HG02571 (cell line): ENCODE results near the gene ZNF768.
"Not testable (repeated sequence)": the region's sequence is repeated elsewhere in the genome, so short reads cannot be mapped to it uniquely, and the experiment has no call there.

Experiments
- ATAC-seq: cut with Tn5 transposase; IDR thresholded peaks from one replicate; pipeline ENCODE4 v1.9.1; 2021; ENCODE audit warnings: mild to moderate bottlenecking, moderate library complexity; ENCODE audit not compliant: unreplicated experiment

The ZNF768 gene

DNA sequence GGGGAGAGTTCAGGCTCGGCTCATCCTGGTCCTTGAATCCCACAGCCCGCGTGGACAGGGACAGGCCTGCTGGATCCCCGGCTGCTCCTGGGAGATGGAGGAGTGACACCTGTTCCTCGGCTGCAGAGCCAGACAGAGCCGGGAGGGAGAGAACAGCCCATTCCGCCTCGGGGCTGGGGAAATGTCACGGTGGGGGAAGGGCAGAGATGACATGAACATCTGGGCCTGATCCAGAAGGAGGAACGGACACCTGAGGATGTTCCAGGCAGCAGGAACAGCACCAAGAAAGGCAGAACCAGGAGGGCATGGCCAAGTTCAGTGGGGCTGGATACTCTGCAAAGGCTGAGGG lies 29.7 kb upstream of the ZNF768 start:
- ATAC-seq = no peak

DNA sequence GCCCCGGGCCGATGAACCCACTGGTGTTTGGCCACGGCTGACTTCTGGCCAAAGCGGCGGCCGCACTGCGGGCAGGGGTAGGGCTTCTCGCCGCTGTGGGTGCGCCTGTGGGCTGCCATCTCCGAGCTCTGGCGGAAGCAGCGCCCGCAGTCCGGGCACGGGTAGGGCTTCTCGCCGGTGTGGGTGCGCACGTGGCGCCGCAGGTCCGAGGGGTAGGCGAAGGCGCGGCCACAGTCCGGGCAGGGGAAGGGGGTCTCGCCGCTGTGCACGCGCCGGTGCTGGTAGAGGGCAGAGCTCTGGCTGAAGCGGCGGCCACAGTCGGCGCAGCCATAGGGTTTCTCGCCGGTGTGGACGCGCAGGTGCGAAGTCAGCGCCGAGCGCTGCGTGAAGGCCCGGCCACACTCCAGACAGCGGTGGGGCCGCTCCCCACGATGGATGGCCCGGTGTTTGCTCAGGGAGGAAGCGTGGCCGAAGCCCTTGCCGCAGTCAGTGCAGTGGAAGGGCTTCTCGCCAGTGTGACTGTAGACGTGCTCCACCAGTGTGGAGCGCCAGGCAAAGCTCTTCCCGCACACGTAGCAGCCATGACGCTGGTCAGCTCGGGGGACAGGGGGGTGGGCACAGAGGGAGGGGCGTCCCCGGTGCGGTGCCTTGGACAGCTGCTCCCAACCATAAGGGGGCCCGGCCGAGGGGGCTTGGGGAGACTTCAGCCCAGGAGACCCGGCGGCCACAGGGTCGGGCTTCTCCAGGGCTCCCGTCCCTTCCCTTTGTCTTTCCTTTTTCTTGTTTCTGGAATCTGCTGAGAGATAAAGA lies 29.2 kb upstream of the ZNF768 start:
- no peak for ATAC-seq

DNA sequence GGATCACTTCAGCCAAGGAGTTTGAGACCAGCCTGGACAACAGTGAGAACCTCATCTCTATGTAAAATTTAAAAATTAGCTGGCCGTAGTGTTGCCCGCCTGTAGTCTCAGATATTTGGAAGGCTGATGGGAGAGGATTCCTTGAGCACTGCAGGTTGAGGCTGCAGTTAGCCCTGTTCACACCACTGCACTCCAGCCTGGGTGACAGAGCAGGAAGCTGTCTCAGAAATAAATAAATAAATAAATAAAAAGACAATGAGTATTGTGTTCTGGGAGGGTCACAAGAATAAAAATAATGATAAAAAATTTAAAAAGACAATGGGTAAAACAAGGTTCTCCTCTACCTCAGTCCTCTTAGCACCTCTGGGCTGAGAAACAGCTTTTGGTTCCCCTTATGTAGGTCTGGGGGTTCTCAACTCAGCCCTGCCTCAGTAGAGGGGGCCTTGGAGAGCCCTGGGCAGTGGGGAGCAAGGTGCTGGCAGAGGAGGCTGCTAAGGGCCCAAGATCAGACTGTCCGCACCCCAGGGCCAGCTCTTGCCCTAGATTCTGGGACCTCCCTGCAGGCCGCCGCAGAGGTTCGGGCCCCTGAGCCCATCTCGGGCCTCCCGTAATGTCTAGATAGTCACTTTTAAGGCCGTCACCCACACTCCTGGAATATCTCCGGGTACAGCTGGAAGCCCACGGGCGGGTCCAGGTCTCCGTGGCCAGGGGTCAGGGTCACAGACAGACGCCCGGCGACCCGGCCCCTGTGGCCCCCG lies 28.4 kb upstream of the ZNF768 start:
- ATAC-seq = no peak

DNA sequence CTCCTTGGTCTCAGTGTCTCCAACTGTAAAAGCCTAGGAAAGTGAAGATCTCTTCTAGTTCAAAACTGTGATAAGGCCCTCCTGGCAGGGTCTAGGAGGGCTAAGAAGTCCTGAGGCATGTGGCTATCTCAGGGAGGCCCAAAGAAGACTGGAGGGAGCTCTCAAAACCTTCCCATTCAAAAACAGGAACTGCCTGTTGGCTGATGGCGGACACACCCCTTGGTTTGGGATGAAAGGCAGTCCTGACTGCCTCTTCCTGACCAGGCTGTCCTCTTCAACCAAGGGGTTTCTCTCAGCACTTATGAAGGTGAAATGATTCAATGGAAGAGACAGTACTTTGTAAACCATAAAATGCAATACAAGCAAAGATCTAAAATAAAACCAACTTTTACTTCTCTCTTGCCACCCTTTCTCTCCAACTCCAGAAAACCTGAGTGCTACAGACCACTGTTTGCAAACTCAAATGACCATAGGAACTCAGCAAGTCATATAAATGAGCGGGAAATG lies 27.1 kb upstream of the ZNF768 start:
- ATAC-seq = no peak

DNA sequence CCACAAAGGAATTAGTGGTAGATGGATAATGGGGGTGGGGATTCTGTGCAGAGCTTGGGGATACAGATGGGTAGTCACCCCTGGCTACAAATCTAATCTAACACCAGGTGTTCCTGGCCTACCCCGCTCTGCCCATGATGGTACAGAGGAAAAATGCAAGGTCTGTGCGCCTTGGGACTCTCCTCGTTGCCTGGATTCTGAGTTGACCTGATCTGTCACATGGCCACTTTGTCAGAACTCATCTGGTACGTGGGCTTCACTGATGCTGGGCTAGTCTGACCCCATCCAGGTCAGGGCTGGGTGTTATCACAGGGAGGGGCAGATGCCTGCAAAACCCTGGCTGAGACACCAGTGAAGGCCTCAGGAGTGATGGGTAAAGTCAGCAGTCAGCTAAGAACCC lies 26.6 kb upstream of the ZNF768 start:
- no peak for ATAC-seq

DNA sequence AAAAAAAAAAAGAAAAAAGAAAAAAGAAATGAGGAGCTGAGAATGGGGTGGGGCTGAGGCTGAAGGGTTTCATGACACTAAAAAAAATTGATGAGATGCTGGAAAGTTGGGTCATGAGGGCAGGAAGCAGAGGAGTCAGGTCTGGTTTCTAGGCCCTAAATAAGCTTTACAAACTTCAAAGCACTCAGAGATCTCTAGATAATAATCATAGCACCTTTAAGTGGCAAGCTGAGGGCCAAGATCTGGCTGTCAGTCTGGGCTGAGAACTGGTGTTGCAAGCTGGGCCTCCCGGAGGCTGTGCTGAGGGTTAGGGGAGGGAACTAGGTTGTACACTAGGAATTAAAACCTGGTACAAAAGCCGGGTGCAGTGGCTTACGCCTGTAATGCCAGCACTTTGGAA lies 25.4 kb upstream of the ZNF768 start:
- ATAC-seq = no peak

DNA sequence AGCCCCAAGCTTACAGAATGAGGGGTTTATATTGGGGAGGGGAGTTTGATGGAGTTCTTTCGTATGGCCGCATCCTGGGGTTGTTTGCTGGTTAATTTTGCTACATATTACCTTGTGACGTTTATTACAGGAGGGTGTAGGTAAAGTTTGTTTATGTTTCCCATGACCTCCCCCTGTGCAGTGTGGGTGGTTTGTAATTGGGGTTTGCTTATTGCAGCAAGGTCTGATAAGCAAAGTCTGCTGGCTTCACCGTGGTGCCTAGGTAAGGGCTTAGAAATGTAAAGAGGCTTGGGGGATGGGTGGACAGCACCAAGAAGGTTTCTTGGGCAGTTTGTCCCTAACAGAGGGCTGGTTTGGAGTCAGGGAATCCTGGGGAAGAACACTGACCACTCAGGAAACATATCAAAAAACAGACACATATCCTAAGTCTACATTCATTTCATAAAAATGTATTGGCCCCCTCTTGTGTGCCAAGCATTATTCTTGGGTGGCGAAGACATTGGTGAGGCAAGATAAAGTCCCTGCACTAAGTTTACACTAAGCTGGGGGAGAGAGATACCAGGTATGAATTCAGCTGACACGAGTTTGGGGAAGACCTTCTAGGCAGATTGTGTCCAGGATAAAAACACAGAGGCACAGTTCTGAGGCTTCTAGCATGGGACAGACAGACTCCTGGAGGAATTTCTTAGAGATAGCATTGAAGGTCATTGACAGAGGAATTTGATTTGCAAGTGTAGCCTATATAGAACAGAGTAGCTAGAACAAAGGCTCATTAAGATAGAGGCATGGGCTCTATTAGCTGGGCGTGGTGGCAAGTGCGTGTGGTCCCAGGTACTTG lies 22.3 kb upstream of the ZNF768 start:
- ATAC-seq = no peak

DNA sequence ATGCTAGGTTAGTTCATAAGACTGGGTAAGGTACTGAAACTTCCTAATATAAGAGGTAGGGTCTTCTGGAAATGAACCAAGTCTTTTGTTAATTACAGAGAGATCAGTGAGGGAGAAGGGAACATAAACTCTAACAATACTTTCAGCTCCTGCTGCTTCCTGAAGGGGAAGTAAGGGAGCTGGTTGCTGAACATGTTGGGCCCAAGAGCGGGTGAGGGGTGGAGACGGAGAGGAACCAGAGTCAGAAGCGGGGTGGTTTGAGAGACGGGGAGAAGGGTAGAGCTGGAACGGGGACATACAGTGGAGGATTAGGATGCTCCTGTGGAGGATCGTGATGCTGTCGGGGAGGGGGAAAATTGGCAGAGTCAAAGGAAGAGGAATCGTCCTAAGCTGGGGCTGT lies 19.7 kb upstream of the ZNF768 start:
- no peak for ATAC-seq

DNA sequence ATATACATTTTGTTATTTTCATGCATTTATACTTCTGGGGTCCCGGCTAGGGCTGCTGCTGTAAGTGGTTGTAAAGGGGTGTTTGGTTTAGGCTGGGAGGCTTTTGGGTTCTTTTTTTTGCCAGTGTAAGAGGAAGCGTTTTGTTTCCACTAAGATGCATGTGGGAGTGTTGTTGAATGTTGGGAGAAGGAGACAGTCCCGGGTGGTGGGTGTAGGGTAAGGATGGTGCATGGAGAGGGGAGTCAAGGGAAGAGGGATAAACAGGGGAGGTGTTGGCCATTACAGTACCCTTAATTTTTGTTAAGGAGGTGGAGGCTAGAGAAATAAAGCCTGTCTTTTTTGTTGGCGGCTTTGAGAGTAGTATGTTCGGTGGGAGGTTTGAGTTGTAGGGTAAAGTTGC lies 16.7 kb upstream of the ZNF768 start:
- ATAC-seq = no peak

DNA sequence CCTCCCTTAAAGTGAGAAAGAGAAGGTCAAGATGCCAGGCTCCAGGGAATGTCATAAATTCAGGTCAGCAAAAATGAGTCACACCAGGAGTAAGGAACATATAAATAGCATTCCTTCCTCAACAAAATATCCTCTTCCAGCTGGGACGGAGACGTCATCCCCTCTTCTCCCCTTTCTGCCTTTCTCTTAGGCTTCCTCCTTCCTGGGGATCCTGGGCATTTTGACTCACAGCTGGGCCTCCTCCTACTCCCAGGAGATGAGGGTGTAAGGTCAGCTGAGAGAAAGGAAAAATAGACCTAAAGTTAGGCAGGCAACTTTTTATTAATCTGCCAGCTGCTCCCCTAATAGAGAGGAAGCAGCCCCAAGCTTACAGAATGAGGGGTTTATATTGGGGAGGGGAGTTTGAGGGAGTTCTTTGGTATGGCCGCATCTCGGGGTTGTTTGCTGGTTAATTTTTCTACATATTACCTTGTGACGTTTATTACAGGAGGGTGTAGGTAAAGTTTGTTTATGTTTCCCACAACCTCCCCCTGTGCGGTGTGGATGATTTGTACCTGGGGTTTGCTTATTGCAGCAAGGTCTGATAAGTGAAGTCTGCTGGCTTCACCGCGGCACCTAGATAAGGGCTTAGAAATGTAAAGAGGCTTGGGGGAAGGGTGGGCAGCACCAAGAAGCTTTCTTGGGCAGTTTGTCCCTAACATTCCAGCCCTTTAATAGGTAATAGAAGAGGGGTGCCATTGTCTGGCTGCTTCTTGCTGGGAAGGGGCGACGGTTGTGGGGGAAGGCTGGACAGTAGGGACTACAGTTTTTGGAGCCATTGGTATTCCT lies 15.3 kb upstream of the ZNF768 start:
- ATAC-seq = no peak

DNA sequence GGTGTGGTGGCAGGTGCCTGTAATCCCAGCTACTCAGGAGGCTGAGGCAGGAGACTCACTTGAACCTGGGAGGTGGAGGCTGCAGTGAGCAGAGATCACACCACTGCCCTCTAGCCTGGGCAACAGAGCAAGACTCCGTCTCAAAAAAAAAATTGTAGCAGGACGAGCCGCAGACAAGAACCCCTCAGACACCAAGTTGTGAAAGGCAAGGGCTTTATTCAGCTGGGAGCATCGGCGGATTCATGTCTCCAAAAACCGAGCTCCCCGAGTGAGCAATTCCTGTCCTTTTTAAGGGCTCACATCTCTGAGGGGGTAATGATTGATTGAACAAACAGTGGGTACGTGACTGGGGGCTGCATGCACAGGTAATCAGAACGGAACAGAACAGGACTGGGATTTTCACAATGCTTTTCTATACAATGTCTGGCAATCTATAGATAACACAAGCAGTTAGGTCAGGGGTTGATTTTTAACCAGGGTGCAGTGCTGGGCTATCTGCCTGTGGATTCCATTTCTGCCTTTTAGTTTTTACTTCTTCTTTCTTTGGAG lies 14.6 kb upstream of the ZNF768 start:
- ATAC-seq = not testable (repeated sequence)

DNA sequence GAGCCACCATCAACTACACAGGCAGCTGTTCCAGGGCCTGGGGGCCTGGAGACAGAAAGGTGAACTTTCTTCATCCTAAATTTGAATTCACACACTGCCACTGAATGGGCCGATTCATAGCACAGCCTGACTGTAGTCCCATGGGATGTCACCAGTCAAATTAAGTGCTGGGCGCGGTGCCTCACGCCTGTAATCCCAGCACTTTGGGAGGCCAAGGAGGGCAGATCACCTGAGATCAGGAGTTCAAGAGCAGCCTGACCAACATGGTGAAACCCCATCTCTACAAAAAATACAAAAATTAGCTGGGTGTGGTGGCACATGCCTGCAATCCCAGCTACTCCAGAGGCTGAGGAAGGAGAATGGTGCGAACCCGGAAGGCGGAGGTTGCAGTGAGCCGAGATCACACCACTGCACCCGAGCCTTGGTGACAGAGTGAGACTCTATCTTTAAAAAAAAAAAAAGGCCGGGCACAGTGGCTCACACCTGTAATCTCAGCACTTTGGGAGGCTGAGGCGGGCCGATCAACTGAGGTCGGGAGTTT lies 13.7 kb upstream of the ZNF768 start:
- not testable (repeated sequence) for ATAC-seq

DNA sequence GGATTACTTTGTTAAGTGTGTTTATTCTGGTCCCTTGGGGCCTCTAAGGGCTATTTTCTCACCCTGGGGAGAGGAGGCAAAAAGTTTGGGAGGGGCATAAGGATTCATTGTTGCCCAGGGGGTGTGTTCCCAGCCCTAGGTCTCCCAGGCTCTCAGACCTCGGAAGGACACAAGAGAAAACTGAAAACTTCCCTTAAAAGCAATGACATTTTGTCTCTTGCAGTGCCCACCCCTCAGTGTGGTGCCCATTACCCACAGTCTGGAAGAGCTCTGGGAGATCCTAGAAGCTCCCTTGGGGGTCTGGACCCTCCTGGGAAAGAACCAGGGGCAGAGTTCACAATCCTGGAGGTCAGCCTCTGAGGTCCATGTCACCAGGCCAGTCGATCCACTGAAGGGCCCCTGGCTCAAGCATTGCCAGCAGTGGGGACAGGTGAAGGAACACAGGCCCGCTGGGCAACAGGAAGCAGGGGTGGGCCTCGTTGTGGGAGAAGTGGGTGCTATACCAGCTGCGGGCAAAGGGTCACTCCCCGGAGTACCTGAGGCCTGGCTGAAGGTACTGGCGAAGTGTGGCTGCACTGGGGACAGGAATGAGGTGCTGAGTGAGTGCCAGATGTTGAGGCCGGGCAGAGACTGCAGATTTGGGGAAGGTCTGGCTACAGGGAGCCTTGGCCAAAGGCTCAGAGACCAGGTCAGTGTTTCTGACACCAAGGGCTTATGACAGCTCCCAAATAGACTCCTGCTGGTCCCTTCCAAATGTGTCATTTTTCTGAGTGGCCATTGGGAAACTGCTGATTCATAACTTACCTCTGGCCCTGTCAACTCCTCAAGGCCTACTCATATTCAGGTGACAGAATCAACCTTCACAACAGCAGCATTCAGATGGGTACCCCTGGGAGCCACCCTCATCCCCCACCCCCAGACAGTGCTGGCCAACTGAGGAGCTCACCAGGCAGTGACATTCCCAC lies 12.9 kb upstream of the ZNF768 start:
- ATAC-seq = no peak

DNA sequence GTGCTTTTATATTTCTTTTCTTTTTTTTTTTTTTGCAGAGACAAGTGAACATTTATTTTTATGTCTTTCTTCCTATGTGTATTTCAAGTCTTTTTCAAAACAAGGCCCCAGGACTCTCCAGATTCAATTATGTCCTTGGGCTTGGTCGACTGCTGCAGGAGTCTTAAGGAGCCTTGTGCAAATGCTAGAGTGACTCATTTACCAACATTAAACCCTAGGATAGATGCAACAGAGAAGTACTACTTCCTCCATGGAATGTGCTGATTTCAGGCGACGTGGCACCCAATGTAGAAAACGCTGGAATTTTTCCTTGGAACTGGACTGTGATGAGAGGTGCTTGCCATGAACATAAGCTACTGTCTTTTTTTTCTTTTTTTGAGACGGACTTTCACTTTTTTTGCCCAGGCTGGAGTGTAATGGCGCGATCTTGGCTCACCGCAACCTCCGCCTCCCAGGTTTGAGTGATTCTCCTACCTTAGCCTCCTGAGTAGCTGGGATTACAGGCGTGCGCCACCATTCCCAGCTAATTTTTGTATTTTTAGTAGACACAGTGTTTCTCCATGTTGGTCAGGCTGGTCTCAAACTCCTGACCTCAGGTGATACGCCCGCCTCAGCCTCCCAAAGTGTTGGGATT lies 10.1 kb upstream of the ZNF768 start:
- ATAC-seq = not testable (repeated sequence)

DNA sequence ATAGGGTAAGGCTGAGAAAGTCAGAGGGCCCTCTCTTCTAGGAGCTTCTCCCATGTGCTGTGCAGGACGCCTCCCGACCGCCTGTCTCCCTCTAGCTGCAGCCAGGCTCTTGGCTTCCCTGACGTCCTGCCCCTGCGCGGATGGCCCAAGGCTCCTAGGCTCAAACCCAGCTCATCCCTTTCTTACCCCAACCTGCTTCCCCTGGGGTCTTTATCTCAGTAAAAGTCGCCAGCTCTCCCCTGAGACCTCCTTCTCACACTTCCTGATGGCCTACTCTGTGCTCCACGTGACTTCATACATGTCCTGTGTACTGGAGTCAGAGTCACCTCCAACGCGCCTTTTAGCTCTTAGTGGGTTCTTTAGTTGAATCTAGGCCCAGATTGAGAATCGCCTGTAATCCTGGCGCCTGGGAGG lies 9.4 kb upstream of the ZNF768 start:
- peak; percentile 45 for ATAC-seq

DNA sequence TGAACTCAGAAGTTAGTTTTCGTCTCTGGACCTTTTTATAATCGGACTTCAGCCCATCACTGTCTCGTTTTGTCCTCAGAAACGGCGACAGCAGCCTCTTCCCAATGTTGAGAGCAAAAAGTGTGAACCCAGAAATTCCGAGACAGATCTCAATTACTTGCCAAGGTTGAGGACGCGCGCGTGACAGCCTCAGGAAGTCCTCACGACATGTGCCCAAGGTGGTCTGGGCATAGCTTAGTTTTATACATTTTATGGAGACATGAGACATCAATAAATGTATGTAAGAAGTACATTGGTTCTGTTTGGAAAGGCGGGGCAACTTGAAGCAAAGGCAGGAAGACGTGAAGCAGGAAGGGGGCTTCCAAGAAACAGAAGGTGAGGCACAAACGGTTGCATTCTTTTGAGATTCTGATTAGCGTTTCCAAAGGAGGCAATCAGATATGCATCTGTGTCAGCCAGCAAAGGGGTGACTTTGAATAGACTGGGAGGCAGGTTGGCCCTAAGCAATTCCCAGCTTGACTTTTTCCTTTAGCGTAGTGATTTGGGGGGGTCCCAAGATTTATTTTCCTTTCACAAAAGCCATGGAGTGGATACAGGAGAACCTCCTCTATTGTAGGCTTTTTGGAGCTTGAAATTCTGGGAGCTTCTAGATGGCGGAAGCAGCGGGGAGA lies 8.9 kb upstream of the ZNF768 start:
- ATAC-seq = no peak

DNA sequence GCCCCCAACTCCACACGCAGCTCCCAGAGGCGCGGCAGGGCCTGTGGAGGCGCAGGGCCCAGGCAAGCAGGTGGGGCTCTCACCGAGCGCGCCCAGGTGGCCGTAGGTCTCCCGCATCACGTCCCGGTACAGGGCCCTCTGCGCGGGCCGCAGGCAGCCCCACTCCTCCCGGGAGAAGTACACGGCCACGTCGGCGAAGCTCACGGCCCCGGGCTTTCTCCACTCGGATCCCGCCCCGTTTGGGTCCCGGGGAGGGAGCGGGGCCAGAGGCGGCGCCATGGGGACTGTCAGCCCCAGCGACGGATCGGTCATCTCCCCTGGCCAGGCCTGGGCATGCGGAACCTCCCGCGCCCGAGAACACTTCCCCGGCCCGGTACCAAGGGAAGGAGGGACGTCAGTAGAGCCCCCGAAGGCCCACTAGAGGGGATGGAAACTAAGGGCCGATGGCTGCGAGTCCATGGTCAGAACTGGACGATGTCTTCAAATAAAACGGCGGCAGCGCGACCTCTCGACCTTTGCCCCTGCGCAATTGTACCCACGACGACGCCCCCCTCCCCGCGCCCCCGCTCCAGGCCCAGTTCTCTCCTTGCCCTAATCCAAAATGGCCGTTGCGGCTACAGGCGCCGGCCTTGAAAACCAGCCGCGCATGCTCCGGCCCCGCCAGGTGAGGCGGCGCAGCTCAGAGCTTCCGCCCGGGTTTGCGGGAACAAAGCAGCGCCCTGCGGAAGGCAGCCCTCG lies 8.2 kb upstream of the ZNF768 start, which contains the start of gene ZNF747:
ZNF747 (minus strand) TSS at position 491 of the 738 bp plus-strand sequence; CDS start at position 312, 179 bp downstream.
- peak; percentile 68 for ATAC-seq
